ENCODE data around the gene JAKMIP1.

The JAKMIP1 gene

GRCh38 chr4:6086846-6087245 lies 113.5 kb downstream of the JAKMIP1 start:
- H3K9ac ChIP-seq (ENCODE audit: low read depth, low read length, poor library complexity, severe bottlenecking), result no peak overlapping the region
- no peak overlapping the region for H3K4me2 ChIP-seq (ENCODE audit: low read depth, low read length, poor library complexity, severe bottlenecking)
- peaks cover 5% of the 10 kb centered on the region for H3K4me1 ChIP-seq (ENCODE audit: insufficient read depth, low read length, poor library complexity, severe bottlenecking)
- no peaks in the 10 kb centered on the region for H4K20me1 ChIP-seq (ENCODE audit: insufficient read depth, low read length, poor library complexity, severe bottlenecking)
- H2AFZ ChIP-seq (ENCODE audit: low read length), result no peak overlapping the region
- H3K27me3 ChIP-seq (ENCODE audit: insufficient read depth, low read length, poor library complexity, severe bottlenecking), result no peaks in the 10 kb centered on the region
- TF ChIP-seq EZH2phosphoT487 (IDR thresholded peaks at IDR 0.05; ENCODE audit: borderline replicate concordance), result no peak
- TF ChIP-seq, protein P1, sequence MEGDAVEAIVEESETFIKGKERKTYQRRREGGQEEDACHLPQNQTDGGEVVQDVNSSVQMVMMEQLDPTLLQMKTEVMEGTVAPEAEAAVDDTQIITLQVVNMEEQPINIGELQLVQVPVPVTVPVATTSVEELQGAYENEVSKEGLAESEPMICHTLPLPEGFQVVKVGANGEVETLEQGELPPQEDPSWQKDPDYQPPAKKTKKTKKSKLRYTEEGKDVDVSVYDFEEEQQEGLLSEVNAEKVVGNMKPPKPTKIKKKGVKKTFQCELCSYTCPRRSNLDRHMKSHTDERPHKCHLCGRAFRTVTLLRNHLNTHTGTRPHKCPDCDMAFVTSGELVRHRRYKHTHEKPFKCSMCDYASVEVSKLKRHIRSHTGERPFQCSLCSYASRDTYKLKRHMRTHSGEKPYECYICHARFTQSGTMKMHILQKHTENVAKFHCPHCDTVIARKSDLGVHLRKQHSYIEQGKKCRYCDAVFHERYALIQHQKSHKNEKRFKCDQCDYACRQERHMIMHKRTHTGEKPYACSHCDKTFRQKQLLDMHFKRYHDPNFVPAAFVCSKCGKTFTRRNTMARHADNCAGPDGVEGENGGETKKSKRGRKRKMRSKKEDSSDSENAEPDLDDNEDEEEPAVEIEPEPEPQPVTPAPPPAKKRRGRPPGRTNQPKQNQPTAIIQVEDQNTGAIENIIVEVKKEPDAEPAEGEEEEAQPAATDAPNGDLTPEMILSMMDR (conservative IDR thresholded peaks at IDR 0.05; ENCODE audit: low read length), result no peak
- no peaks in the 10 kb centered on the region for H3K36me3 ChIP-seq (ENCODE audit: insufficient read depth, low read length)
- no peaks in the 10 kb centered on the region for H3K9me2 ChIP-seq (replicated peaks; ENCODE audit: low read depth, low read length)
- no peaks in the 10 kb centered on the region for H3K79me2 ChIP-seq (ENCODE audit: insufficient read depth, low read length)
- H3F3A ChIP-seq (ENCODE audit: low read depth), result no peaks in the 10 kb centered on the region
- no peak overlapping the region for H3K4me3 ChIP-seq (ENCODE audit: low read length, poor library complexity, severe bottlenecking)
- no peaks in the 10 kb centered on the region for H3K9me3 ChIP-seq (ENCODE audit: insufficient read depth, low read depth, low read length)

- H3K27me3 ChIP-seq (ENCODE audit: insufficient read depth, low read length, poor library complexity, severe bottlenecking), result no peaks in the 10 kb centered on the region
- no peaks in the 10 kb centered on the region for H3K9me3 ChIP-seq (ENCODE audit: insufficient read depth, low read depth, low read length)
- no peaks in the 10 kb centered on the region for H3K9me2 ChIP-seq (replicated peaks; ENCODE audit: low read depth, low read length)
- H3F3A ChIP-seq (ENCODE audit: low read depth), result no peaks in the 10 kb centered on the region
- no peak overlapping the region for H2AFZ ChIP-seq (ENCODE audit: low read length)
- H3K4me3 ChIP-seq (ENCODE audit: low read length, poor library complexity, severe bottlenecking), result no peak overlapping the region
- no peaks in the 10 kb centered on the region for H3K36me3 ChIP-seq (ENCODE audit: insufficient read depth, low read length)
- H3K4me2 ChIP-seq (ENCODE audit: low read depth, low read length, poor library complexity, severe bottlenecking), result no peak overlapping the region
- no peak overlapping the region for H3K9ac ChIP-seq (ENCODE audit: low read depth, low read length, poor library complexity, severe bottlenecking)
- TF ChIP-seq, protein P1 (conservative IDR thresholded peaks at IDR 0.05; ENCODE audit: low read length), result no peak
- TF ChIP-seq EZH2phosphoT487 (IDR thresholded peaks at IDR 0.05; ENCODE audit: borderline replicate concordance), result no peak
- H4K20me1 ChIP-seq (ENCODE audit: insufficient read depth, low read length, poor library complexity, severe bottlenecking), result no peaks in the 10 kb centered on the region
- no peaks in the 10 kb centered on the region for H3K79me2 ChIP-seq (ENCODE audit: insufficient read depth, low read length)
- H3K4me1 ChIP-seq (ENCODE audit: insufficient read depth, low read length, poor library complexity, severe bottlenecking), result no peaks in the 10 kb centered on the region
Observed at GRCh38 chr4:6085691-6086628, 114.4 kb downstream of the JAKMIP1 start.

GRCh38 chr4:6085028-6085690 lies 115.2 kb downstream of the JAKMIP1 start:
- H3K79me2 ChIP-seq (ENCODE audit: insufficient read depth, low read length), result no peaks in the 10 kb centered on the region
- H3K4me3 ChIP-seq (ENCODE audit: low read length, poor library complexity, severe bottlenecking), result no peak overlapping the region
- H3K27me3 ChIP-seq (ENCODE audit: insufficient read depth, low read length, poor library complexity, severe bottlenecking), result no peaks in the 10 kb centered on the region
- no peaks in the 10 kb centered on the region for H4K20me1 ChIP-seq (ENCODE audit: insufficient read depth, low read length, poor library complexity, severe bottlenecking)
- no peaks in the 10 kb centered on the region for H3K36me3 ChIP-seq (ENCODE audit: insufficient read depth, low read length)
- H3K9me2 ChIP-seq (replicated peaks; ENCODE audit: low read depth, low read length), result no peaks in the 10 kb centered on the region
- H3K9ac ChIP-seq (ENCODE audit: low read depth, low read length, poor library complexity, severe bottlenecking), result no peak overlapping the region
- no peak for TF ChIP-seq EZH2phosphoT487 (IDR thresholded peaks at IDR 0.05; ENCODE audit: borderline replicate concordance)
- TF ChIP-seq, protein P1 (conservative IDR thresholded peaks at IDR 0.05; ENCODE audit: low read length), result no peak
- H3K4me1 ChIP-seq (ENCODE audit: insufficient read depth, low read length, poor library complexity, severe bottlenecking), result no peaks in the 10 kb centered on the region
- no peak overlapping the region for H3K4me2 ChIP-seq (ENCODE audit: low read depth, low read length, poor library complexity, severe bottlenecking)
- H3K9me3 ChIP-seq (ENCODE audit: insufficient read depth, low read depth, low read length), result no peaks in the 10 kb centered on the region
- H2AFZ ChIP-seq (ENCODE audit: low read length), result no peak overlapping the region
- no peaks in the 10 kb centered on the region for H3F3A ChIP-seq (ENCODE audit: low read depth)

Data from Loucy (cell line).